B cell (primary cell): ENCODE measurements around the gene DEAF1.

ENCODE experiments used
- CTCF ChIP-seq: fragments of 200-600 bp; IDR thresholded peaks from one replicate; pipeline ENCODE4 v1.8.0; 2022; ENCODE audit warnings: antibody characterized with exemption, mild to moderate bottlenecking
- EZH2 ChIP-seq: IDR thresholded peaks from 2 replicates; pipeline ENCODE4 v1.6.1; 2012; ENCODE audit warnings: borderline replicate concordance, low read depth, mild to moderate bottlenecking, moderate library complexity, low read length; ENCODE audit not compliant: insufficient read depth, poor library complexity, severe bottlenecking

- TF ChIP-seq CTCF (no peak), EZH2 (no peak)
These were observed 79.3 kb downstream of the DEAF1 start, which contains the start of gene IRF7 for GRCh38 chr11:615504-616319.
